ENCODE data around the gene TRMT11.
"Not testable (repeated sequence)": the region's sequence is repeated elsewhere in the genome, so short reads cannot be mapped to it uniquely, and the experiment has no call there.

Gene TRMT11

GRCh38 chr6:126048635-126049034 lies 62.3 kb downstream of the TRMT11 start:
- DNase-seq = no peak

DNA sequence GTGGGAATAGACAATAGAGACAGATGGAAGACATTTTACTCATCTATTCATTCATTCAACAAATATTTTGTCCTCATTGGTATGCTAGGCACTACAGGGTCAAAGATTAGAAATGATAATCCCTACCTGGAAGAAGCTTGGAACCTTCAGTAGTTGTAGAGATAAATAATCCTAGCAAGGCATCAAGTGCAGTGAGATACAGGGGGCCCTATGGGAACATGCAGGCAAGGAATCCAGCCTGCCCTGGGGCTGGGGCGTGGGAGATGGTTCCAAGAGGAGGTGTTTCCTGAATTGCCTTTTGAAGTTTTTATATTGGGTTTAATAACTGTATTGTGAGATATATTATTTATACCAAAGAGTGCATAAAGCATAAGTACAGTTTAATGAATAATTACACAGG lies 64.5 kb downstream of the TRMT11 start:
- DNase-seq = no peak

GRCh38 chr6:126051791-126052190 lies 65.5 kb downstream of the TRMT11 start:
- no peak for DNase-seq

DNA sequence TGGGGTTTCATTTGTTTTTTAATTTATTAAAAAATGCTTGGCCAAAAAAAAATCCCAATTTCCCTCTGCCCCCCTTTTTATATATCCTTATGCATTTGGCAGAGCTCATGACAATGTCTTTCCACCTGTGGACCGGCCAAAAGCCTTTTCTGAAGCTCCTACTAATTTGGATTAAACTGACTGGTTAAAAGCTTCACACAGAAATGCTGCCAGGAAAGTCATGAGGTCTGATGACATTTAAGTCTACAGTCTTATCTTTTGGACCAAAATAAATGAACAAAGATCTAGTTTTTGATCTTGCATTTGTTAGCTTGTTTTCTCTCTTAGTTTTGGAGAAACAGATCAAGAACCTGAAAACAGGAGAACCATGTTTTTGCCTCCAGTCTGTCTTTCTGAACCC lies 66.1 kb downstream of the TRMT11 start:
- no peak for DNase-seq

DNA sequence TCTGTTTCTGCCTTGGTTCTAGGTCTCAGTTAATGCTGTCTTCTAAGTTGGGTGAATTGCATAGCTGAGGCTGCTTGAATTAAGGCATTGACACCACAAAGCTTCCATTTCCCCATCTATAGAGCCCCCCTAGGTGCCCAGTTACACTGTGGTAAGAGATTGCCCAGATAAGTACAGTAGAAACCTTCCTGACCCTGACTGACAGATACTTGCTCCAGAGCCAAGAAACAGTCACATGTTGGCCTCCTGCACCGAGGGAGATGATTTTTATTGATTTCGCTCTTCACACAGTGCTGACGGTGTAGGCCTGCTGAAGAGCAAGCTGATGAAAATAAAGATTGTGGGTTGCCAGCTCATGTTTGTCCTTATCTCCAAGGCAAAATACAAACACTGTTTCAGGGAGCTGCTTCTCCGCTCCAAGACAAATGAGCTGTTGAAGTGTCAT lies 67.9 kb downstream of the TRMT11 start:
- DNase-seq = no peak

DNA sequence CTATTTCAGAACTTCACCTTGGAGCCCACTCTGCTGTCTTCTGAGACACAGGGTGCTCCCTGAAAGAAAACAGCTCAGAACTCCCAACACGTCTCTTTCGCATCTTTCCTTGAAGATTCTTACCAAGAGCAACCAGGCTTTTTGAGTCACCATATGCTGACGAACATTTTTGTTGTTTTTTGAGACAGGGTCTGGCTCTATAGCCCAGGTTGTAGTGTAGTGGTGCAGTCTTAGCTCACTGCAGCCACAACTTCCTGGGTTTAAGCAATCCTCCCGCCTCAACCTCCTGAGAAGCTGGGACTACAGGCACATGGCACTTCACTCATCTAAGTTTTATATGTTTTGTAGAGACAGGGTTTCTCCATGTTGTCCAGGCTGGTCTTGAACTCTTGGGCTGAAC lies 68.5 kb downstream of the TRMT11 start:
- no peak for DNase-seq

DNA sequence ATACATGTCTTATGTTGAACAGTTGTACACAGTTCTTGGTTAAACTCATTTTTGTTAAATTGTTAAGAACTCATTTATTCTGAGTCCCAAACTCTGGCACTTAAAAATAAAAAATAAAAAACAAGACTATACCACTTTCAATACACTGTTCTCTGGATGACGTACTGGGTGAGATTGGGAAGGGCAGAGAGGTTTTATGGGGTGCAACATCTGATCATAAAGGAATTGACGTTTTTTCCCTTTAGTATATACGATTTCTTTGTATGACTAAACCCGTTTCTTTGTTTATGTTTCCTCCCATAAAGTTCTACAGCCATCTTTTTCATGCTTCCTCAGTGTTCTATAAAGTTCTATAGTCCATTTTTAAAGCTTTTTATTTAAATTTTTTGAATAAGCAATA lies 69.1 kb downstream of the TRMT11 start:
- no peak for DNase-seq

DNA sequence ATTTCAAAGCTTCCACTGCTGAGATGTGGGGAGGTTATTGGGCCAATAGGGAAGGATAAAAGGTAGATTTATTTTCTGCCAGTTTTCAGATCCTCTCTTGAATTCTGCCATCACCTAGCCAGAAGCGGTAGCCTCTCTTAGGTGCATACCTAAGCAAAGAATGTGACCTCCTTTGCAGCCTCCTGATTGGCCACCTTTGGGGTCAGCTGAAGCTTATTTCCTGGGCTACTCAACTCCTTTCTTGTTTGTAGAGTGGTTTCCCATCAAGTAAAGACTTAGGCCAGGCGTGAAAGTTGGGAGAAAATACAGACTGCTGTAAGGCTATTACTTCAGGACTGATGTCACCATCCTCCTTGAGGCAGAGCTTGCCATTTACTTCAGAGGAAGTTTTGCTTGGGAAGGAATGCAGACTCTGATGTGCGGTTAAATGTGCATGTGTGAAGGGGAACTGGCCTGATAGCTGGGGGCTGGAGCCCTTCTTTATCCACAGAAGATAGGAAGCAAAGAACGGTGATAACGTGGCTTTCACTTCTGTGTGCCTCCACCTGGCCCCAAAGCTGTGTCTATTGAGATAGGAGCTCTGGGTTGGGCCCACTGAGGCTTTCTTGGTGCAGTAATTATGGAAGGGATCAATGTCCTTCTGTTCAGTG lies 70.1 kb downstream of the TRMT11 start:
- no peak for DNase-seq

- not testable (repeated sequence) for DNase-seq
Observed at GRCh38 chr6:126058085-126058484, 71.7 kb downstream of the TRMT11 start.

DNA sequence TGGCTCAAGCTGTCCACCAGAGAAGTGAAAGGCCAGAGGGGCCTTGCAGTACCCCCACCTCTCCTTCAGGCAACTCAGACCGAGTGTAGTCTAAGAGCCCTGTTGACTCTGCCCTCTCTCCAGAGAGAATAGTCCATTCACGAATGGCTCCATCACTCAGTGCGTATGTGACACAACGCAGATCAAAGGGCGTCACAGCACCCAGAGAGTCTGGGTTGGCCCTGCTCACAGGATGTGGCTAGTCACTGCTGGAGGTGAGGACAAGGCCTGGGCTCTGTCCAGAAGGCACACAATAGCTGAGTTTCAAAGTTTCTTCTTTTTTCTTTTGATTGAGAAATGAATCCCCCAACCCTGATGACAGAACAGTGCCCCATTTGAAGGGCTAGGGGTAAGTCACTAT lies 74.1 kb downstream of the TRMT11 start:
- DNase-seq = no peak

DNA sequence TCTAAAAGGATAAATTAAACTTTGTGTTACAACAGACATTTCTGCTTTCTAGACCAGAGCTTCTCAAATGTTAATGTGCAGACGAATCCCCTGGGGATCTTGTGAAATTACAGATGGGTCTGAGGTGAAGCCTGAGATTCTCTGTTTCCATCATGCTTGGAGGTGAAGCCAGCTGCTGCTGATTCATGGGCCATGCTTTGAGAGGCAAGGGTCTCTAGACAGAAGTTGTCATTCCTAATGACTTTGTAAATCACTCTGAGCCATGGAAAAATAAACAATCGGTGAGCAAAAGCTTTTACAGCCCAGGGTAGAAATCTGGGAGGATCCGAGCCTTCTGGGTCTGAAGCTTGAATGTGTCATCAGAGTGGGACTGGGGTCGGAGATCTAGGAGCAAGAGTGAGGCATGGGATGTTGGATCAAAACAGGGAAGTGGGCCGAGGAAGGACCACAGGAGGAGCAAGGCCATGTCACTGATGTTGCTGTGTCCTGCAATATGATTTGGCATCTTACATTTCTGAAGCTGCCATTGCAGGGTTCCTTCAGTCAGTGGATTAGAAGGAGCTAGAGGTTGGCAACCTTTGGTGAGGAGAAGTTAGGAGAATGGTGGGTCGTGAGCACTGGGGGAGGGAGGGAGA lies 77.3 kb downstream of the TRMT11 start:
- DNase-seq = no peak

- DNase-seq = no peak
Observed at GRCh38 chr6:126064257-126064747, 78.0 kb downstream of the TRMT11 start.

DNA sequence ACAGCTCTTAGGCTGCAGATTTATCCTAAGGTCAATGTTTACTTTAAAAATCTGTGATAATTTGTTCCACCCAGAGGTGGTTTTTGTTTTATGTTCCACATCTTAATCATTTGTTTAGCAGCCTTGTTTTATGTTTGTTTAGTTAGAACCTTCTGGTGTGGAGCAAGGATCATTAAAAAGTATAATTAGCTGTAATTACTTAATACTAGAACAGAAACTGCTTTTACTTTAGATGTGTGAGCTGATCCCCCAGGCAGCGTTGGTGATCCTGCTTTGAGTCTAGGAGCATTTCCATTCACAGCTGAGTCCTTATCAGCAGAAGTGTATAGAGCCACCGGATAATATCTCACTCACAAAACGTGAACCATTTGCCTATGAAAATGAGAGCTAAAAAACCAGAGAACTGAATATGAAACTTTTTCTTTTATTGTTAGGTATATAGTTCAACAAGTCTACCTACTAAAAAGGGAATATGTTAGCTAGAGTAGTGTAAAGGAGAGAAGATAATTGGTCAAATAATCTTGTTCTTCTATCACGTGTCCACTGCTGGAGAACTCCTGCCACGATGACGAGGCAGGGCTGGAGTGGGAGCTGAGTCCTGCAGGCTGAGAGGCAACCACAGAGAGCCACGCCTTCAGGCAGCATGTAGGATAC lies 78.5 kb downstream of the TRMT11 start:
- DNase-seq = no peak

- no peak for DNase-seq
Observed at GRCh38 chr6:126066053-126067048, 80.0 kb downstream of the TRMT11 start.

- DNase-seq = no peak
Observed at GRCh38 chr6:126067073-126067472, 80.7 kb downstream of the TRMT11 start.

GRCh38 chr6:126069449-126069848 lies 83.1 kb downstream of the TRMT11 start:
- DNase-seq = no peak

DNA sequence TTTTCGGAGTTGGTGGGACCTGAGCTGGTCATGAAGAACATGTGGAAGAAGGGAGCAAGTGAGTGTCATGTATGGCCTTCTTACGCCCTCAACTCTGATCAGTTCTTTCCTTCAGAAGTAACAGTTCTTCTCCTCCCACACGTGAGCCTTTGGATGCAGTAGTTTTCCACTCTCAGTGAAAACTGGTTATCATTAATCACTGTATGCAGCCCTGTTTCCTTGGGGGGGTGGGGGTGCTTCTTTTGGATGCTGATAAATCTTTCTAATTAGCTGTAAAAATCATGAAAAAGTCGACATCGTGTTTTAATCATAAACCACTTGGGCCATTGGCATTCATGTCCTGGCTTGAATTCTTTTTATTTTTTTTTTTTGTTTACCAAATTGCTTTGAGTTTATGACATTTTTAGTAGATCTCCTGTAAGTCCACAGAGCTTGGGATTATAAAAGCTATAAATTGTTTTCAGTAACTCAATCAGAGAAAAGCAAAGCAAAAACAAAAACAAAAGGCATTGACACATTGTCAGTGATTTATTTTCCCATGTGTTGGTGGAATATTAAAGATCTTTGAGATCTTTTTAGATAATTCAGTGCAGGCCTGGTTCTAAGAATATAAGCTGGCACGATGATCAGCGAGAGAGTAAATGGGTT lies 84.8 kb downstream of the TRMT11 start:
- DNase-seq = no peak

- no peak for DNase-seq
Observed at GRCh38 chr6:126072172-126072571, 85.8 kb downstream of the TRMT11 start.

DNA sequence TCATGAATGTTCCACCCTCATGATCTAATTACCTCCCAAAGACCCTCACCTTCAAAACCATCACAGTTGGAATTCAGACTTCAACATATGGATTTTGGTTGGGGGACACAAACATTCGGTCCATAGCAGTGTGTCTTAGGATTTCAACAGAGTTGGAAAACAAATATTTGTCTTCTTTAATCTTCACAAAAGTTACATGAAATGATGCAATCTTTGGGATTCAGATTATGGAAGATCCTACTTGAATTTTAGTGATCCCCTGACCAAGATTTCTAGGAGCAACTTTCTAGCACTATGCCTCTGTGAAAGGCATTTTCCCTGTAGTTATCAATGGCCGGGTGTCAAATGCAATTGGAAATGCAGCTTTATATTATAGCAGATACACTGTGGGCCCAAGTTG lies 86.5 kb downstream of the TRMT11 start:
- DNase-seq = no peak

- no peak for DNase-seq
Observed at GRCh38 chr6:126075335-126076071, 89.2 kb downstream of the TRMT11 start.

DNA sequence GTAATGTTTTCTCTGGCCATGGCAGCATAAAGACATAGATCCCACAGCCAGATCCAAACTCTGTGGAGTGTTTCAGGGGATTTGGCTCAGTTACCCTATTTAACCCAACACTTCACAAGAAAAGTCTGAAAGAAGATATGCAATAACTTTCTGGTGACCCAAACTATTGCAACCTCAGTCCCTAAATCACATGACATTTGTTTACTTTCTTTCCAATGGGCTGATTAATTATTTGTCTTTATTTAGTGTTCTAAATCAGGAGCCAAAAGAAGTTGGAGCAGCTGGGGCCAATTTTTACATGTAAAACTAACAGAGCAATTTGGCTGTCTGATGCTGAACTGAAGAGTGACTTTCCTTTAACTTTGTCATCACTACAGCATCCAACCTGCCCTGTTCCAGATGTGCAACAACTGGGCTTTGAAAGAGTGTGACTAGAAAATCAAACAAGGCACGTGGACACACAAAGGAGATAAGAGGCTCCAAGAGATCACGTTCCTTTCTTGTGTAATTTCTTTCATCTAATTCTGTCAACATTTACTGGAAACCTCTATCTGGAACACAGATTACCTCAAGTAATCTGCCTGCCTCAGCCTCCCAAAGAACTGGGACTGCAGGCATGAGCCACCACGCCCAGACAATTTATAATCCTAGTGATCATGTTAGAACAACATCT lies 90.8 kb downstream of the TRMT11 start:
- no peak for DNase-seq

Data from activated CD4-positive, alpha-beta T cell treated with anti-CD3 and anti-CD28 coated beads, Interleukin-2, Interleukin-6, amounts not matched to agents 100 ng/mL and 50 ng/mL, durations not matched to agents 16 hours and 8 hours (primary cell).